ENCODE measurements around the gene IGFN1.

Gene IGFN1

DNA sequence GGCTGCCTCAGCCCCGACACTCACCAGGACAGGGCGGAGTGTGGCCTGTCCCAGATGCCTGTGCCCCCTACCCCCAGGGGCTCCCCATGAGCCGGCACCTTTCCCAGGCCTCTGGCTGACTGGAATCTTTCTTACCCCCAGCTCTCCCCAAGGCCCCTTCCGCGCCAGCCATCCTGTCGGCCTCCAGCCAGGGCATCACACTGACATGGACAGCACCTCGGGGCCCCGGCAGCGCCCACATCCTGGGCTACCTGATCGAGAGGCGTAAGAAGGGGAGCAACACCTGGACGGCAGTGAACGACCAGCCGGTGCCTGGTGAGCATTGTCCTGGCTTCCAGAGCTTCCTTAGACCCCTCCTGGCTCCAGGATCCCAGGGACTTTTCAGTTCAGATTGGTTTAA is 26.5 kb downstream of the IGFN1 start:
- DNase-seq (ENCODE audit: low spot score in 2 of 2) (peak in 1 of 2 donors; percentile 10), ATAC-seq (replicated peaks; ENCODE audit: extremely low read depth, poor library complexity, severe bottlenecking) (no peak)
- Mint-ChIP-seq H3K4me1 (no peaks in the 10 kb centered on the region), H3K9me3 (no peaks in the 10 kb centered on the region), H3K27me3 (peaks cover 10% of the 10 kb centered on the region), H3K36me3 (ENCODE audit: insufficient read depth) (no peaks in the 10 kb centered on the region), H3K4me3 (no peak overlapping the region), H3K27ac (ENCODE audit: low read depth) (no peak overlapping the region)

- DNase-seq (ENCODE audit: low spot score in 2 of 2) (no peak), ATAC-seq (replicated peaks; ENCODE audit: extremely low read depth, poor library complexity, severe bottlenecking) (no peak)
- no peaks in the 10 kb centered on the region for H3K9me3 Mint-ChIP-seq
- H3K36me3 Mint-ChIP-seq (ENCODE audit: insufficient read depth) = no peaks in the 10 kb centered on the region
- H3K4me3 Mint-ChIP-seq = no peak overlapping the region
- H3K27ac Mint-ChIP-seq (ENCODE audit: low read depth) = no peak overlapping the region
- no peaks in the 10 kb centered on the region for H3K4me1 Mint-ChIP-seq
- H3K27me3 Mint-ChIP-seq = peaks cover 5% of the 10 kb centered on the region
Measured at GRCh38 chr1:201217851-201218250, 27.2 kb downstream of the IGFN1 start.

- ATAC-seq (replicated peaks; ENCODE audit: extremely low read depth, poor library complexity, severe bottlenecking) (no peak), DNase-seq (ENCODE audit: low spot score in 2 of 2) (peak; percentile 6 to 7)
- H3K4me1 Mint-ChIP-seq = no peaks in the 10 kb centered on the region
- H3K36me3 Mint-ChIP-seq (ENCODE audit: insufficient read depth) = no peaks in the 10 kb centered on the region
- H3K4me3 Mint-ChIP-seq = no peak overlapping the region
- H3K27ac Mint-ChIP-seq (ENCODE audit: low read depth) = no peak overlapping the region
- no peaks in the 10 kb centered on the region for H3K9me3 Mint-ChIP-seq
- no peaks in the 10 kb centered on the region for H3K27me3 Mint-ChIP-seq
Measured at GRCh38 chr1:201218409-201218808, 27.8 kb downstream of the IGFN1 start.

- H3K9me3 Mint-ChIP-seq = no peaks in the 10 kb centered on the region
- no peaks in the 10 kb centered on the region for H3K4me1 Mint-ChIP-seq
- ATAC-seq (replicated peaks; ENCODE audit: extremely low read depth, poor library complexity, severe bottlenecking) (no peak), DNase-seq (ENCODE audit: low spot score in 2 of 2) (peak in 1 of 2 donors; percentile 2)
- no peak overlapping the region for H3K27ac Mint-ChIP-seq (ENCODE audit: low read depth)
- no peaks in the 10 kb centered on the region for H3K36me3 Mint-ChIP-seq (ENCODE audit: insufficient read depth)
- no peak overlapping the region for H3K4me3 Mint-ChIP-seq
- H3K27me3 Mint-ChIP-seq = no peaks in the 10 kb centered on the region
Measured at GRCh38 chr1:201219481-201220387, 29.1 kb downstream of the IGFN1 start.

- H3K27me3 Mint-ChIP-seq = no peaks in the 10 kb centered on the region
- H3K27ac Mint-ChIP-seq (ENCODE audit: low read depth) = no peak overlapping the region
- ATAC-seq (replicated peaks; ENCODE audit: extremely low read depth, poor library complexity, severe bottlenecking) (no peak), DNase-seq (ENCODE audit: low spot score in 2 of 2) (no peak)
- H3K4me3 Mint-ChIP-seq = no peak overlapping the region
- no peaks in the 10 kb centered on the region for H3K4me1 Mint-ChIP-seq
- H3K9me3 Mint-ChIP-seq = no peaks in the 10 kb centered on the region
- H3K36me3 Mint-ChIP-seq (ENCODE audit: insufficient read depth) = no peaks in the 10 kb centered on the region
Measured at GRCh38 chr1:201220388-201220715, 29.7 kb downstream of the IGFN1 start.

GRCh38 chr1:201221201-201221846 is 30.7 kb downstream of the IGFN1 start:
- DNase-seq (ENCODE audit: low spot score in 2 of 2) (peak in 1 of 2 donors; percentile 9), ATAC-seq (replicated peaks; ENCODE audit: extremely low read depth, poor library complexity, severe bottlenecking) (no peak)
- Mint-ChIP-seq H3K4me1 (no peaks in the 10 kb centered on the region), H3K27ac (ENCODE audit: low read depth) (no peak overlapping the region), H3K9me3 (no peaks in the 10 kb centered on the region), H3K4me3 (no peak overlapping the region), H3K27me3 (peaks cover 7% of the 10 kb centered on the region), H3K36me3 (ENCODE audit: insufficient read depth) (no peaks in the 10 kb centered on the region)

DNA sequence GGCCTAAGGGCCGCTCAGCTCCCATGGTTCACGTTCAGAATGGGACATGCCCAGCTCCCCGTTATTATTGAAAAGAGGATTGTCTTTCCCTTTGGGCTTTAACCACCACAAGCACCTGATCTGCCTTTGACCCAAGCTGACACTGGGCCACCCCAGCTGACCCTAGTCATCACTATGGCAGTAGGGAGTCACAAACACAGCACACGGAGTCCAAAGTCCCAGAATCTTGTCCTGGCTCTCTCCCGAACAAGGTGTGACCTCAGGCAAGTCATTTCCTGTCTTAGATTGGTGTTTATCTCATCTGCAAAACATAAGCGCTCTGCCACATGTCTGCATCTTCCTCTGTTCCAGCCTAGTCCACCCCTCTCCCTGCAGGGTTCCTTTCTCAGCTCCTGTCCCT is 31.5 kb downstream of the IGFN1 start:
- Mint-ChIP-seq H3K27ac (ENCODE audit: low read depth) (no peak overlapping the region), H3K36me3 (ENCODE audit: insufficient read depth) (no peaks in the 10 kb centered on the region), H3K4me1 (no peaks in the 10 kb centered on the region), H3K27me3 (peaks cover 15% of the 10 kb centered on the region), H3K4me3 (no peak overlapping the region), H3K9me3 (no peaks in the 10 kb centered on the region)
- ATAC-seq (replicated peaks; ENCODE audit: extremely low read depth, poor library complexity, severe bottlenecking) (no peak), DNase-seq (ENCODE audit: low spot score in 2 of 2) (no peak)

- Mint-ChIP-seq H3K27ac (ENCODE audit: low read depth) (no peak overlapping the region), H3K27me3 (peaks cover 28% of the 10 kb centered on the region), H3K4me1 (no peaks in the 10 kb centered on the region), H3K36me3 (ENCODE audit: insufficient read depth) (no peaks in the 10 kb centered on the region), H3K9me3 (no peaks in the 10 kb centered on the region), H3K4me3 (no peak overlapping the region)
- DNase-seq (ENCODE audit: low spot score in 2 of 2) = peak in 1 of 2 donors; percentile 5
- no peak for ATAC-seq (replicated peaks; ENCODE audit: extremely low read depth, poor library complexity, severe bottlenecking)
Measured at GRCh38 chr1:201223852-201224665, 33.4 kb downstream of the IGFN1 start.

GRCh38 chr1:201224666-201225370 is 34.2 kb downstream of the IGFN1 start:
- ATAC-seq (replicated peaks; ENCODE audit: extremely low read depth, poor library complexity, severe bottlenecking) (no peak), DNase-seq (ENCODE audit: low spot score in 2 of 2) (no peak)
- H3K27me3 Mint-ChIP-seq = peaks cover 36% of the 10 kb centered on the region
- H3K36me3 Mint-ChIP-seq (ENCODE audit: insufficient read depth) = no peaks in the 10 kb centered on the region
- no peak overlapping the region for H3K4me3 Mint-ChIP-seq
- no peaks in the 10 kb centered on the region for H3K4me1 Mint-ChIP-seq
- H3K9me3 Mint-ChIP-seq = no peaks in the 10 kb centered on the region
- H3K27ac Mint-ChIP-seq (ENCODE audit: low read depth) = no peak overlapping the region

GRCh38 chr1:201226178-201226514 is 35.5 kb downstream of the IGFN1 start:
- H3K4me3 Mint-ChIP-seq = no peak overlapping the region
- no peaks in the 10 kb centered on the region for H3K9me3 Mint-ChIP-seq
- DNase-seq (ENCODE audit: low spot score in 2 of 2) (no peak), ATAC-seq (replicated peaks; ENCODE audit: extremely low read depth, poor library complexity, severe bottlenecking) (no peak)
- no peaks in the 10 kb centered on the region for H3K36me3 Mint-ChIP-seq (ENCODE audit: insufficient read depth)
- H3K27ac Mint-ChIP-seq (ENCODE audit: low read depth) = peak overlapping the region; percentile 53
- H3K4me1 Mint-ChIP-seq = no peaks in the 10 kb centered on the region
- peaks cover 49% of the 10 kb centered on the region for H3K27me3 Mint-ChIP-seq

DNA sequence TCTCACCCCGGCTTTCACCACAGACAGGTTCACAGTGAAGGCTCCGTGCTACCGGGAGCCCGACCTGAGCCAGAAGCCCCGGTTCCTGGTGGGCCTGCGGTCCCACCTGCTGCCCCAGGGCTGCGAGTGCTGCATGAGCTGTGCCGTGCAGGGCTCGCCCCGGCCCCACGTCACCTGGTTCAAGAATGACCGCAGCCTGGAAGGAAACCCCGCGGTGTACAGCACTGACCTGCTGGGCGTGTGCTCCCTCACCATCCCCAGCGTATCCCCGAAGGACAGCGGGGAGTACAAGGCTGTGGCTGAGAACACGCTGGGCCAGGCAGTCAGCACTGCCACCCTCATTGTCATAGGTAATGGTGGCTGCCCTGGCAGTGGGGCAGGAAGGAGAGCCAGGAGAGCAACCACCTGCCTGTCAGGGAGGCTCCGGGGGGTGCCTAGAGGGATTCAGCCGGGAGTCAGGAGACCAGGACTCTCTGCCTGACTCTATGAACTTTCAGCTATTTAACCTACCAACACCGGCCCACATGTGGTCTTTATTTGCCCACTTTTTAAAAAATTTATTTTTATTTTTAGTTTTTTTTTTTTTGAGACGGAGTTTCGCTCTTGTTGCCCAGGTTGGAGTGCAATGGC is 36.4 kb downstream of the IGFN1 start:
- ATAC-seq (replicated peaks; ENCODE audit: extremely low read depth, poor library complexity, severe bottlenecking) (no peak), DNase-seq (ENCODE audit: low spot score in 2 of 2) (peak in 1 of 2 donors; percentile 6)
- H3K9me3 Mint-ChIP-seq = no peaks in the 10 kb centered on the region
- H3K36me3 Mint-ChIP-seq (ENCODE audit: insufficient read depth) = no peaks in the 10 kb centered on the region
- H3K4me3 Mint-ChIP-seq = no peak overlapping the region
- peaks cover 57% of the 10 kb centered on the region for H3K27me3 Mint-ChIP-seq
- H3K4me1 Mint-ChIP-seq = no peaks in the 10 kb centered on the region
- H3K27ac Mint-ChIP-seq (ENCODE audit: low read depth) = no peak overlapping the region

Measured in central memory CD8-positive, alpha-beta T cell (primary cell).